Esophagus squamous epithelium (tissue), 4 donors: ENCODE data around the gene TP53I11.

Experiments
- CTCF ChIP-seq, 6 experiments: fragments of 450-650 bp in 4 of 6; fragments of 200-600 bp in 2 of 6; sonication (generic) in 2 of 6; IDR thresholded peaks; one replicate each; pipeline ENCODE4 v1.5.1; 2016 to 2019; ENCODE audit warnings: antibody characterized with exemption in 6 of 6, mild to moderate bottlenecking in 4 of 6, moderate library complexity in 4 of 6
- POLR2A ChIP-seq, 4 donors: fragments of 450-650 bp; IDR thresholded peaks; one replicate each; pipeline ENCODE4 v1.6.1; 2017; ENCODE audit warnings: antibody characterized with exemption in 4 of 4, mild to moderate bottlenecking in 4 of 4, moderate library complexity in 3 of 4

- TF ChIP-seq POLR2A (IDR thresholded peaks at IDR 0.05) (no peak), CTCF (IDR thresholded peaks at IDR 0.05) (no peak)
Measured at GRCh38 chr11:44957776-44958564, 7.3 kb upstream of the TP53I11 start.
